GM18519 (cell line): ENCODE measurements around the gene PLCH2.
"Not testable (repeated sequence)": the region's sequence is repeated elsewhere in the genome, so short reads cannot be mapped to it uniquely, and the experiment has no call there.

Experiments
- ATAC-seq: cut with Tn5 transposase; IDR thresholded peaks from one replicate; pipeline ENCODE4 v1.9.1; 2021; ENCODE audit warnings: mild to moderate bottlenecking, moderate library complexity; ENCODE audit not compliant: unreplicated experiment, low FRiP score

The PLCH2 gene

GRCh38 chr1:2439369-2439768, 36.7 kb upstream of the PLCH2 start:
- no peak for ATAC-seq

DNA sequence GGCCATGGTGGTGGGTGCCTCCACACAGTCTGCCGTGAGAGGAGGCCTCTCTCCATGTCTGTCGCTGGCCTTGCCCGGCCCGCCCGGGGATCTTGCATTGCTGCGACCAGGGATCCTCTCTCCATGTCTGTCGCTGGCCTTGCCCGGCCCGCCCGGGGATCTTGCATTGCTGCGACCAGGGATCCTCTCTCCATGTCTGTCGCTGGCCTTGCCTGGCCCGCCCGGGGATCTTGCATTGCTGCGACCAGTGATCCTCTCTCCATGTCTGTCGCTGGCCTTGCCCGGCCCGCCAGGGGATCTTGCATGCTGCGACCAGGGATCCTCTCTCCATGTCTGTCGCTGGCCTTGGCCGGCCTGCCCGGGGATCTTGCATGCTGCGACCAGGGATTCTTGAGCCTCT, 35.7 kb upstream of the PLCH2 start:
- ATAC-seq = not testable (repeated sequence)

DNA sequence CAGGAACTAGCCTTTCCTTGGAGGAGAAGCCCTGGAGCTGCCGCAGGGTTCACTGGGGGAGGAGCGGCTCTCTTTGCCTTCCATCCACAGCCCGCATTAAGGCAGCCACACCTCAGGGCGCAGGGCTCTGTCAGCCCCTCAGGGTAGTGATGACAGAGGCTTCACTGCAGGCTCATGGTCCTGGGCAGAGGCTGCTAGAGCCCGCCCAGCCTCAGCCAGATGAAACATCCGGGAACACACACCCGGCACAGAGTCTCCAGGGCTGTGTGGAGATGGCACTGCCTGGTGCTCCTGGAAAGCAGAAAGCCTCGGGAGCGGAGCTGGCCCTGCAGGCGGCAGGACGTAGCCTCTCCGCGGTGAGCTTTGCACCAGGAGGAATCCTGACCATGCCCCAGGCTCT, 34.3 kb upstream of the PLCH2 start:
- ATAC-seq = no peak

GRCh38 chr1:2442661-2443060, 33.4 kb upstream of the PLCH2 start:
- no peak for ATAC-seq

DNA sequence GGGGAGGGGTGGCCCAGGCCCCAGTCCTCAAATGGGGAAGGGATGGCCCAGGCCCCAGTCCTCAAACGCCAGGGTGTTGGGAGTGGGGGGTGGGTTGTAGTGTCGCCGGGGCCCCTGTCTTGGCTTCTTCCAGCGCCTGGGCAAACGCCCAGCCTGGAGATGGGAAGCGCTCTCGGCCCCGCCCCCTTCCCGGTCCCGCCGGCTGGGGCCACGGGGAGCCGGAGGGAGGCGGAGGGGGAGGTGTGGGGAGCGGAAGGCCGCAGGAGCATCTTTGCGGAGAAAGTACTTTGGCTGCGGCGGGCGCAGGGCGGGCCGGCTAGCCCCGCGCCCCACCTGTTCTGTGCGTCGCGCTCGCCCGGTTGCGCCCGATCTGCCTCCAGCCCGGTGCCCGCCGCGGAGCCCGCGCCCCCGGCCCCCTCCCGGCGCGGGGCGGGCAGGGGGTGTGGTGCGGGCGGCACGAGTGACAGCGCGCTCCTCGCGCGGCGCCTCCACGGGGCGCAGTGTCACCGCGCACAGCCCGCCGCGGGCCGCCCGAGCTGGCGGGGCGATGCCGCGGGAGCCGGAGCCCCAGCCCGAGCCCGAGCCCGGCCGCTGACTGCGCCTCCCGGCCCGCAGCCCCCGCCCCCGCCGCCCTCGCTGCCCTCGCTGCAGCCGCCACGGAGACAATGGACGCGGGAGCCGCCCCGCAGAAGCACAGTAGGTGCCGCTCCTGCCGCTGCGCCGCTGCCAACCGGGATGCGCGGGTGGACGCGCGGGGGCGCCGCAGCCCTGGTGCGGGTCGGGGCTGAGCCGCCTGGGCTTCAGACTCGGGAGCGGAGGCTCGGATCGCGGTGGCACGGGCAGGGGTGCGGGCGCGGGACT, 32.6 kb upstream of the PLCH2 start:
- ATAC-seq = no peak

- ATAC-seq = no peak
These were observed 31.9 kb upstream of the PLCH2 start for GRCh38 chr1:2444138-2444591.

DNA sequence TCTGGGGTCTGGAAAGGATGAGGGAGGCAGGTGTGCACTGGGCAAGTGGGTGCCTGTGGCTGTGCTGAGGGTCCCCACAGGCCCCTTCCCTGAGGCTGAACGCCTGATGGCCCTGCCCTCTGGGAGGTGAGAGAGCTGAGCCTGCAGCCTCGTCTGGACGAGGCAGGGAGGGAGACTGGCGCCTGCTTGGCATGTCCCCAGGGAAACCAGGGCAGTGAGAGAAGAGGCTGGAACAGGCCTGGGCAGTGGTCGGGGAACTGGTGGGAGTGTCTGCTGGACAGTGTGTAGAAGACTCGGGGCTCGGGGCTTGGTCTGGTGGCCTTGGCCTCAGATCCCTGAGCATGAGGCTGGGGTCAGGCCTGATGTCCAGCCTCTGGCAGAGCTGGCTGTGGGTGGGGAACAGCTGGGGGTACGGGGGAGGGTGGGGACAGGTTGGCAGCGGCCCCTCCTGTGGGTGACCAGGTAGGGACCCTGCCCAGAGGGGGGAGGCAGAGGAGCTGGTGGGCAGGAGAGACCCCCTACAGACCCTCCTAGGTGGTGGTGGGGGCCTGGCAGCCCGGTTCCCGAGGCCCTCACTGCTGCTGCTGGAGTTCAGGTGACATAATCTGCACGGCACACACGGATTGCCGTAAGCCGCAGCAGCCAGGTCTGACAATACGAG, 30.8 kb upstream of the PLCH2 start:
- no peak for ATAC-seq

- ATAC-seq = no peak
These were observed 30.3 kb upstream of the PLCH2 start for GRCh38 chr1:2445823-2446215.

DNA sequence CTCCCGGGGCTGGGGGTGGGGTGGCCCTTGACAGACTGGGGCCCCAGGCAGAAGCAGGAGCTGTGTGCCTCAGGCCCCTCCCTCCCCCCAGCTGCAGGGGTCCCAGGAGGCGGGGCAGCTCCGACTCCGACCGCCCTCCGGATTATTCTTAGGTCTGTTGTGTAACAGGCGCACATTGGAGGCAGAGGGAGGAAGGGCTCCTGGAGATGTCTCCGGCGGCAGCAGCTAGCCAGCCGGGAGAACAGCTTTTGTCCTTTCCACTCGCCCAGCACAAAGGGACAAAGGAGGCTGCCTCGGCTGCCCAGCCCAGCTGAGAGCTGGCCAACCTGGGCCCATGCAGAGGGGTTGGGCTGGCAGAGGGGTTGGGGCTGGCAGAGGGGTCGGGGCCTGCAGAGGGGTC, 29.7 kb upstream of the PLCH2 start:
- no peak for ATAC-seq

DNA sequence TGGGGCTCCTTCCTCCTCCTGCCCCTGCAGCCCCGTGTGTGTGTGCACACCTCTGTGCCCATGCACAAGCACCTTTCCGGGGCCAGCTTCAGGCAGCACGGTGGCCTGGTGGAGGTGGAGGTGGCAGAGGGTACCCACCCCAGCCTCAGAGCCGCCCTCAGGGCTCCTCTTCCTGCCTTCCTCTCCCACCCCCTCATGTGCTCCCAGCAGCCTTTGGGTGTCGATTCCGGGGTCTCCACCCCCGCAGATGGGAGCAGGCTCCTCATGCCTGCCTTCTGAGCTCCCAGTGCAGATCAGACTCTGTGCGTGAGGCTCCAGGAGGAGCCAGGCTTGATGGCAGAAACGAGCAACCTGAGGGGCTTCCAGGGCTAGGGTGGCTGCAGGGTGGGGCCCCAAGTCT, 29.2 kb upstream of the PLCH2 start:
- no peak for ATAC-seq

GRCh38 chr1:2447276-2448097, 28.6 kb upstream of the PLCH2 start:
- ATAC-seq = no peak

DNA sequence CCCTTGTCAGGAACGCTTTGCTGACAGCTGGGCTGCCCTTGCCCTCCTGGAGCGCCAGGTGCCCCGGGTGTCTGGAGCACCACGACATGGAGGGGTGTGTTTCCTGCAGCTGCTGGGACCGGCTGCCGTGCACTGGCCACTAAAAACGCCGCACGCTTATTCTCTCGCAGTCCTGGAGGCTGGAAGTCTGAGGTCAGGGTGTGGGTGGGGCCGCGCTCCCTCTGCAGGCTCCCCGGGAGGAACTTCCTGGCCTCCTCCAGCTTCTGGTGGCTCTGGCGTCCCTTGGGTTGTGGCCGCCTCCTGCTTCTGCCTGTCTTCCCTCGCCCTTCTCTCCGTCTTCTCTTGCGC, 28.0 kb upstream of the PLCH2 start:
- no peak for ATAC-seq

GRCh38 chr1:2449636-2450454, 26.2 kb upstream of the PLCH2 start:
- ATAC-seq = no peak

GRCh38 chr1:2451741-2452140, 24.3 kb upstream of the PLCH2 start:
- ATAC-seq = no peak

- no peak for ATAC-seq
These were observed 23.7 kb upstream of the PLCH2 start for GRCh38 chr1:2452201-2452931.

DNA sequence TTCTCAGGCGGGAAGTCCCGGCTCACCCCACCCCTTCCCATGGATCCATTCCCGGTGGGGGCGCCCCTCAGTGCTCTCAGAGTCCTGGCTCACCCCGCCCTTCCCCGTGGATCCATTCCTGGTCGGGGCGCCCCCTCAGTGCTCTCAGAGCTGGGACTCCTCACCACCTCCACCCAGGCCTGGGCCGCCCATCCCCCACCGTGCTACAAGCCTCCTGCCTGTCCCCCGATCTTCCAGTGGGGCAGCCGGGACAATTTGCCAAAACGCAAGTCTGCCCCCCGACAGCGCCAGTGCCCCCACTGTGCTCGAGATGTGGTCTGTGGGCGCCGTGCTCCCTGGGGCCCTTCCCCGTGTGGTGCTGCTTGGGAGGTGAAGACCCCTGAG, 23.2 kb upstream of the PLCH2 start:
- no peak for ATAC-seq

DNA sequence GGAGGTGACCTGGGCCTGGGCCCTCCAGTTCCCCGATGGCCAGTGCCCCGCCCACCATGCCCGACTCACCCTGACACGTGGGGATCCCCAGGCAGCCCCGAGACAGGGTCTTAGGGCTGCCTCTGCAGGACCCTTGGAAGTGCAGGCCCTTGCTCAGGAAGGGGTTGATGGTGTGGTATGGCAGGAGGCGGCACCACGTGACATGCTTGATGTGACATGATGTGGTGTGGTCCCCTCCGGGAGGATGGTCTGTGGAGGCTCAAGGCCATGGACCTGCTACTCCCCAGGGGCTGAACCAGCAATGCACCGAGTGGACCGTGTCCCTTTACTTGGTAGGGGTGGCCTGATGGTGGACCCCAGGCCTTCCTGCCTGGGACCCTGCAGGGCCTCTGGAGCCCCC, 21.9 kb upstream of the PLCH2 start:
- ATAC-seq = no peak

DNA sequence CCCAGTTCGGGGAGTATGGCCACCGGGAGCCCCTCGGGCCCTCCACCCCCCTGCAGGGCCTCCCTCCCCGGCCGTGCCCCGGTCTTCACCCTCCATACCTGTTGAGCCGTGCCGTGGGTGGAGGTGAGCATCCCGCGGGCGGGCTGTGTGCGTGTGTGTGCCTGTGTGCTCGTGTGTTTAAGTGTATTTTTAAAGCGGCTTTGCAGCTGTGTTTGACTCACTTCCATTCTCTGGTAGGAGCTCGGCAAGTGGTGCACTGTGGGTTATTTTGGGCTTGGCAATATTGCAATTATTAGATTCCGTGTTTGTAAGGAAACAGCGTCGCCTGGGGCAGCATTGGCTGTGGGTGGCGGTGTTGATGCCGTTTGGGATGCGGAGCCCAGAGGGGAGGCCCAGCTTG, 20.3 kb upstream of the PLCH2 start:
- ATAC-seq = no peak

- ATAC-seq = no peak
These were observed 18.6 kb upstream of the PLCH2 start for GRCh38 chr1:2457444-2457843.

DNA sequence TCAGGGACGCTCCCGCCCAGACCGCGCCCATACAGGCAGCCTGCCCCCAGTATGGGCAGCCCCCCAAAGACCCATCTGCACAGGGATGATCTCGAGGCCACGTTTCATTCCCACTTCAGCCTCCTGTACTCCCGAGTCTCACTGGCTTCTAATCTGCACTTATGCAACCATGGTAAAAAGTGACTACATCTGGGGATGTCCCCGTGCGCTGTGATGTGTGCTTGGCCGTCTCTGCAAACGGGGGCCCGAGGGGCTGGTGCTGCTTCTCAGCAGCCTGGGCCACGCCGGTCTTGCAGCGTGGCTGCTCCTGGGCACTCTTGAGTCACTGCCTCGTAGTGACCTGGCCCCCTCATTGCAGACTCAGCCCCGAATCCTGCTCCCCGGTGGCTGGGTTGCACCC, 17.4 kb upstream of the PLCH2 start:
- no peak for ATAC-seq
